NCI-H2196 (cell line): ENCODE measurements around the gene SYCP2L.
"Not testable (repeated sequence)": the region's sequence is repeated elsewhere in the genome, so short reads cannot be mapped to it uniquely, and the experiment has no call there.

ENCODE experiments used
- DNase-seq: peaks from one replicate; lab custom pipeline; 2025; ENCODE audit not compliant: unreplicated experiment; lab: John Stamatoyannopoulos, UW

SYCP2L gene

GRCh38 chr6:10886691-10887502, at the start of gene SYCP2L:
Gene SYCP2L, plus strand, starts transcription at chr6:10887052. Its CDS starts 75 bp downstream, at chr6:10887127.
- no peak for DNase-seq

GRCh38 chr6:10837622-10837994, 49.2 kb upstream of the SYCP2L start:
- peak; percentile 27 for DNase-seq

- peak; percentile 93 for DNase-seq
Measured at GRCh38 chr6:10837995-10838793, 48.7 kb upstream of the SYCP2L start, which contains the start of gene MAK. Gene MAK, minus strand, starts transcription at chr6:10838539. Its CDS starts 7,891 bp downstream, at chr6:10830648.

GRCh38 chr6:10838794-10839333, 48.0 kb upstream of the SYCP2L start:
- no peak for DNase-seq

- DNase-seq: no peak
Measured at GRCh38 chr6:10843554-10843953, 43.3 kb upstream of the SYCP2L start.

GRCh38 chr6:10847684-10848083, 39.2 kb upstream of the SYCP2L start:
- DNase-seq: no peak

- DNase-seq: no peak
Measured at GRCh38 chr6:10849901-10850300, 37.0 kb upstream of the SYCP2L start.

- DNase-seq: no peak
Measured at GRCh38 chr6:10850728-10851127, 36.1 kb upstream of the SYCP2L start.

- no peak for DNase-seq
Measured at GRCh38 chr6:10852361-10852960, 34.4 kb upstream of the SYCP2L start.

- not testable (repeated sequence) for DNase-seq
Measured at GRCh38 chr6:10853849-10854300, 33.0 kb upstream of the SYCP2L start.

- no peak for DNase-seq
Measured at GRCh38 chr6:10854922-10855632, 31.8 kb upstream of the SYCP2L start.

GRCh38 chr6:10857259-10857658, 29.6 kb upstream of the SYCP2L start:
- no peak for DNase-seq

GRCh38 chr6:10861086-10861485, 25.8 kb upstream of the SYCP2L start:
- no peak for DNase-seq

- DNase-seq: no peak
Measured at GRCh38 chr6:10862361-10862760, 24.5 kb upstream of the SYCP2L start.

- DNase-seq: not testable (repeated sequence)
Measured at GRCh38 chr6:10863031-10863430, 23.8 kb upstream of the SYCP2L start.

GRCh38 chr6:10866709-10867108, 20.1 kb upstream of the SYCP2L start:
- not testable (repeated sequence) for DNase-seq

GRCh38 chr6:10867952-10868351, 18.9 kb upstream of the SYCP2L start:
- no peak for DNase-seq

- no peak for DNase-seq
Measured at GRCh38 chr6:10873374-10873773, 13.5 kb upstream of the SYCP2L start.

- DNase-seq: no peak
Measured at GRCh38 chr6:10874207-10874606, 12.6 kb upstream of the SYCP2L start.

- DNase-seq: no peak
Measured at GRCh38 chr6:10875026-10875425, 11.8 kb upstream of the SYCP2L start.

GRCh38 chr6:10877012-10877411, 9.8 kb upstream of the SYCP2L start:
- DNase-seq: no peak
